SK-N-SH (cell line): ENCODE data around the gene FAAP20. TPM values are rescaled to one million over a fixed set of nuclear protein-coding genes. Genes with fewer than 3 reads are reported as not detected.

Experiments
- CTCF ChIA-PET: fragments of 300-600, 350-600 bp; formaldehyde crosslinking; extraction: SDS; loops from one replicate; lab custom pipeline; 2021; lab: Yijun Ruan, JAX
- POLR2A ChIA-PET: fragments of 350-600 bp; sonication (Branson Sonifier 250); formaldehyde crosslinking; extraction: SDS; loops from one replicate; lab custom pipeline; 2020; ENCODE audit warnings: antibody characterized with exemption, inconsistent platforms; lab: Yijun Ruan, JAX
- DNase-seq: peaks from one replicate; pipeline ENCODE4 v3.0.0; 2012
- H2AFZ ChIP-seq: fragments of 200-600 bp; sonication (generic); 2 replicates; pipeline ENCODE4 v1.8.1; 2016; ENCODE audit warnings: antibody characterized with exemption, mild to moderate bottlenecking, low read depth
- H3F3A ChIP-seq: fragments of 200-600 bp; sonication (generic); replicated peaks from 2 replicates; pipeline ENCODE3; 2016; ENCODE audit warnings: antibody characterized with exemption, mild to moderate bottlenecking; ENCODE audit not compliant: insufficient read depth
- H3K27ac ChIP-seq, 2 experiments: fragments of 200-500 bp in 1 of 2; fragments of 200-600 bp in 1 of 2; sonication (Bioruptor generic) in 1 of 2; sonication (generic), shearing (Covaris generic) in 1 of 2; 2 replicates each; pipeline versions ENCODE4 v1.5.1 to v1.6.1; 2014 to 2016; ENCODE audit warnings: low read depth in 2 of 2, inconsistent platforms in 1 of 2, low read length in 1 of 2, mild to moderate bottlenecking in 1 of 2, mixed read lengths in 1 of 2
- H3K27me3 ChIP-seq: fragments of 200-600 bp; sonication (generic), shearing (Covaris generic); 2 replicates; pipeline ENCODE4 v1.6.1; 2016; ENCODE audit warnings: mixed run types; ENCODE audit not compliant: insufficient read depth
- H3K36me3 ChIP-seq, 2 experiments: fragments of 200-500 bp in 1 of 2; fragments of 200-600 bp in 1 of 2; sonication (Bioruptor generic) in 1 of 2; sonication (generic) in 1 of 2; replicated peaks in 1 of 2; 2 replicates each; pipeline versions ENCODE3 to v1.5.1; 2014 to 2016; ENCODE audit warnings: low read length in 1 of 2, mild to moderate bottlenecking in 1 of 2; ENCODE audit not compliant: insufficient read depth in 2 of 2, control insufficient read depth in 1 of 2
- H3K4me1 ChIP-seq, 2 experiments: fragments of 200-500 bp in 1 of 2; fragments of 200-600 bp in 1 of 2; sonication (Bioruptor generic) in 1 of 2; sonication (generic), shearing (Covaris generic) in 1 of 2; 2 replicates each; pipeline versions ENCODE4 v1.5.1 to v1.6.1; 2014 to 2016; ENCODE audit warnings: low read depth in 1 of 2, low read length in 1 of 2, mixed run types in 1 of 2; ENCODE audit not compliant: insufficient read depth in 2 of 2, control insufficient read depth in 1 of 2
- H3K4me2 ChIP-seq: fragments of 200-600 bp; sonication (generic), shearing (Covaris generic); 2 replicates; pipeline ENCODE4 v1.6.1; 2017; ENCODE audit warnings: mixed run types
- H3K4me3 ChIP-seq, 2 experiments: fragments of 200-500 bp in 1 of 2; fragments of 200-600 bp in 1 of 2; sonication (Bioruptor generic) in 1 of 2; sonication (generic), shearing (Covaris generic) in 1 of 2; 2 replicates each; pipeline versions ENCODE4 v1.5.1 to v1.8.1; 2014 to 2016; ENCODE audit warnings: low read depth in 2 of 2, inconsistent platforms in 1 of 2, low read length in 1 of 2, mild to moderate bottlenecking in 1 of 2, mixed read lengths in 1 of 2, moderate library complexity in 1 of 2
- H3K79me2 ChIP-seq: fragments of 200-600 bp; sonication (generic); 2 replicates; pipeline ENCODE4 v1.8.1; 2017; ENCODE audit warnings: mild to moderate bottlenecking; ENCODE audit not compliant: insufficient read depth
- H3K9ac ChIP-seq: fragments of 200-600 bp; sonication (generic); 2 replicates; pipeline ENCODE4 v1.6.1; 2017; ENCODE audit warnings: mixed run types
- H3K9me2 ChIP-seq: fragments of 200-600 bp; sonication (generic); 2 replicates; pipeline ENCODE4 v1.6.1; 2017; ENCODE audit warnings: mixed run types
- H3K9me3 ChIP-seq: fragments of 200-600 bp; sonication (generic); 2 replicates; pipeline ENCODE4 v1.6.1; 2017; ENCODE audit warnings: mixed run types, mild to moderate bottlenecking, moderate library complexity
- H4K20me1 ChIP-seq: fragments of 200-600 bp; sonication (generic); 2 replicates; pipeline ENCODE4 v1.6.1; 2017; ENCODE audit warnings: mild to moderate bottlenecking, mixed run types; ENCODE audit not compliant: insufficient read depth
- EZH2phosphoT487 ChIP-seq: fragments of 200-600 bp; sonication (generic); IDR thresholded peaks from 2 replicates; pipeline ENCODE4 v1.6.1; 2017; ENCODE audit warnings: low read depth, mixed run types, mild to moderate bottlenecking, antibody characterized with exemption, moderate library complexity, borderline replicate concordance
- FOXJ3 ChIP-seq: sonication (generic); formaldehyde crosslinking; IDR thresholded peaks from 2 replicates; pipeline ENCODE4 v1.5.1; 2020; ENCODE audit warnings: mild to moderate bottlenecking, missing genetic modification reagents
- IRF3 ChIP-seq: fragments of 150-350 bp; IDR thresholded peaks from 2 replicates; pipeline ENCODE4 v1.6.1; 2016; ENCODE audit warnings: mild to moderate bottlenecking, low read depth, low read length
- MXI1 ChIP-seq: IDR thresholded peaks from 2 replicates; pipeline ENCODE4 v1.6.1; 2012; ENCODE audit warnings: mild to moderate bottlenecking, low read depth, low read length, improper control_type of control experiment
- NFIC ChIP-seq: IDR thresholded peaks from 2 replicates; pipeline ENCODE4 v1.4.0; 2012; ENCODE audit warnings: borderline replicate concordance
- POLR2AphosphoS5 ChIP-seq: IDR thresholded peaks from 2 replicates; pipeline ENCODE4 v1.6.1; 2012; ENCODE audit warnings: low read depth, low read length
- RCOR1 ChIP-seq: fragments of 150-350 bp; IDR thresholded peaks from 2 replicates; pipeline ENCODE4 v1.6.1; 2017; ENCODE audit warnings: antibody characterized with exemption, low read length
- WGBS: methylation state at CpG from one replicate; pipeline ENCODE4 v1.1.6; 2017; ENCODE audit warnings: low lambda C conversion rate; 5-methylcytosine and 5-hydroxymethylcytosine counted together
- polyA plus RNA-seq, 3 experiments: library from polyadenylated mRNA; depleted of rRNA; stranded (reverse); fragments of >200 nt; gene quantifications; 2 replicates each; pipeline ENCODE4 v1.2.3, GENCODE V29; 2012

The FAAP20 gene
- polyA plus RNA-seq, 1 of the 3 experiments (the other 2 are of a cell fraction), result 58.3 TPM

- H3K36me3 ChIP-seq, result peaks cover 0 to 6% of the 10 kb centered on the region in 2 experiments
- H3K27me3 ChIP-seq, result no peaks in the 10 kb centered on the region
- H3F3A ChIP-seq, result peaks cover 5% of the 10 kb centered on the region
- WGBS, result 88% methylated on average over 11 of the region's 30 CpGs
- H2AFZ ChIP-seq, result no peak overlapping the region
- H3K9me2 ChIP-seq, result no peaks in the 10 kb centered on the region
- H3K9ac ChIP-seq, result no peak overlapping the region
- H3K27ac ChIP-seq, result no peak overlapping the region
- POLR2A ChIA-PET, result no interaction called here
- H3K79me2 ChIP-seq, result no peaks in the 10 kb centered on the region
- CTCF ChIA-PET, result interaction anchor here (1.0 to 10.3 kb wide), 2 partner anchors 25 to 30 kb away, joined by 5 to 65 read pairs; no protein-coding TSS in a partner anchor
- no peak overlapping the region for H3K4me2 ChIP-seq
- H3K9me3 ChIP-seq, result no peaks in the 10 kb centered on the region
- TF ChIP-seq POLR2AphosphoS5, result no peak
- TF ChIP-seq FOXJ3 (CRISPR knock-in tag), result no peak
- H3K4me3 ChIP-seq, result no peak overlapping the region
- H4K20me1 ChIP-seq, result no peaks in the 10 kb centered on the region
- DNase-seq, result no peak
- no peaks in the 10 kb centered on the region for H3K4me1 ChIP-seq
These were observed 50.6 kb downstream of the FAAP20 start for GRCh38 chr1:2143814-2144500.

GRCh38 chr1:2141025-2141424 is 53.5 kb downstream of the FAAP20 start:
- H3K9me3 ChIP-seq, result no peaks in the 10 kb centered on the region
- H3K4me3 ChIP-seq, result no peak overlapping the region
- H3K27ac ChIP-seq, result no peak overlapping the region
- WGBS, result 85% methylated on average over 4 of the region's 4 CpGs
- no peaks in the 10 kb centered on the region for H3K79me2 ChIP-seq
- H3K36me3 ChIP-seq, result no peaks in the 10 kb centered on the region
- H3K4me1 ChIP-seq, result peaks cover 0 to 3% of the 10 kb centered on the region in 2 experiments; a peak in 1 of 4 replicates
- CTCF ChIA-PET, result interaction anchor here (0.9 to 10.3 kb wide), 11 partner anchors 9 to 444 kb away, joined by 3 to 65 read pairs (median 4); no protein-coding TSS in a partner anchor
- POLR2A ChIA-PET, result no interaction called here
- no peak overlapping the region for H2AFZ ChIP-seq
- H4K20me1 ChIP-seq, result no peaks in the 10 kb centered on the region
- no peak overlapping the region for H3K4me2 ChIP-seq
- no peak for TF ChIP-seq RCOR1
- no peak for TF ChIP-seq MXI1
- no peak for TF ChIP-seq NFIC
- TF ChIP-seq IRF3, result no peak
- TF ChIP-seq EZH2phosphoT487, result no peak
- DNase-seq, result no peak
- H3F3A ChIP-seq, result peaks cover 5% of the 10 kb centered on the region
- H3K9ac ChIP-seq, result no peak overlapping the region
- no peaks in the 10 kb centered on the region for H3K9me2 ChIP-seq
- H3K27me3 ChIP-seq, result no peaks in the 10 kb centered on the region

Other genes with a start within 250 kb of the FAAP20 start
- not detected in 2 replicates for gene CFAP74, start 191.0 kb downstream of the FAAP20 start, polyA plus RNA-seq (2012; rRNA removed)
- gene GABRD, start 175.4 kb downstream of the FAAP20 start, polyA plus RNA-seq (2012; rRNA removed), result 0.07 and 0.10 TPM in 2 replicates
- 20.1 and 24.2 TPM in 2 replicates for gene PRKCZ, start 144.4 kb downstream of the FAAP20 start, polyA plus RNA-seq (2012; rRNA removed)
- 3.5 and 7.2 TPM in 2 replicates for gene SKI, start 33.5 kb upstream of the FAAP20 start, polyA plus RNA-seq (2012; rRNA removed)
- 13.7 and 16.3 TPM in 2 replicates for gene MORN1, start 196.8 kb upstream of the FAAP20 start, polyA plus RNA-seq (2012; rRNA removed)
- 181 and 189 TPM in 2 replicates for gene RER1, start 197.1 kb upstream of the FAAP20 start, polyA plus RNA-seq (2012; rRNA removed)
- gene PEX10, start 217.8 kb upstream of the FAAP20 start, polyA plus RNA-seq (2012; rRNA removed), result 25.7 and 28.6 TPM in 2 replicates